Kidney (tissue), 14 donors: ENCODE results near the gene DNASE1L1. TPM values are rescaled to one million over a fixed set of nuclear protein-coding genes. Genes with fewer than 3 reads are reported as not detected.
"Not testable (repeated sequence)": the region's sequence is repeated elsewhere in the genome, so short reads cannot be mapped to it uniquely, and the experiment has no call there.

ENCODE experiments used
- DNase-seq, 5 donors: peaks; one replicate each; pipeline ENCODE4 v3.0.0-alpha.2; 2013 to 2020
- FAIRE-seq: peaks from 2 replicates; lab custom pipeline; 2012; peaks lifted over from hg19 to GRCh38; lab: Jason Lieb, UNC
- H3K27ac ChIP-seq, 2 donors: one replicate each; pipeline ENCODE4 v1.7.0; 2013; ENCODE audit warnings: low read depth in 2 of 2, low read length in 2 of 2, inconsistent platforms in 1 of 2
- H3K27me3 ChIP-seq: one replicate; pipeline ENCODE4 v1.7.1; 2013; ENCODE audit warnings: low read length, inconsistent platforms; ENCODE audit not compliant: control insufficient read depth, insufficient read depth
- H3K36me3 ChIP-seq, 3 donors: one replicate each; pipeline versions ENCODE4 v1.7.0 to v1.7.1; 2013; ENCODE audit warnings: low read length in 3 of 3, control low read depth in 1 of 3, inconsistent platforms in 1 of 3; ENCODE audit not compliant: insufficient read depth in 3 of 3, control insufficient read depth in 2 of 3
- H3K4me1 ChIP-seq, 3 donors: one replicate each; pipeline versions ENCODE4 v1.7.0 to v1.7.1; 2013; ENCODE audit warnings: low read length in 3 of 3, inconsistent platforms in 1 of 3, low read depth in 1 of 3; ENCODE audit not compliant: control insufficient read depth in 2 of 3, insufficient read depth in 2 of 3
- H3K4me3 ChIP-seq, 3 donors: one replicate each; pipeline versions ENCODE4 v1.7.0 to v1.8.1; 2013; ENCODE audit warnings: low read length in 3 of 3, control low read depth in 1 of 3, inconsistent platforms in 1 of 3
- H3K9ac ChIP-seq, 3 donors: one replicate each; pipeline versions ENCODE4 v1.7.0 to v1.7.1; 2013; ENCODE audit warnings: low read length in 3 of 3, control low read depth in 1 of 3, inconsistent platforms in 1 of 3
- H3K9me3 ChIP-seq, 3 donors: one replicate each; pipeline versions ENCODE4 v1.7.0 to v1.7.1; 2013; ENCODE audit warnings: low read length in 3 of 3, control low read depth in 1 of 3, inconsistent platforms in 1 of 3; ENCODE audit not compliant: control insufficient read depth in 2 of 3, insufficient read depth in 1 of 3
- intact Hi-C: fragments of 100-400 bp; cut with DNase I; formaldehyde crosslinking; loops from one replicate; pipeline ENCODE4 v1.11.1; 2022
- polyA plus RNA-seq: library from polyadenylated mRNA; stranded (reverse); fragments of 350-450 nt; fragmentation: Illumina TruSeq; extraction: RNeasy Lipid Tissue Mini Kit (QIAGEN cat#74804); gene quantifications from one replicate; pipeline ENCODE4 v1.2.3, GENCODE V29; 2014; ENCODE audit warnings: low read depth, low replicate concordance; ENCODE audit not compliant: insufficient read depth
- total RNA-seq: library from RNA; stranded (reverse); fragmentation: NEBNext Ultra II Directional; extraction: Animal tissue kit (Norgen Biotek cat#: 25700); gene quantifications from one replicate; pipeline ENCODE4 v1.2.1, GENCODE V29; 2021
- TF ChIP-seq, protein P1 (sequence below): IDR thresholded peaks from 3 replicates; pipeline ENCODE4 v1.5.1; 2012; ENCODE audit warnings: mild to moderate bottlenecking, moderate library complexity, borderline replicate concordance; ENCODE audit not compliant: insufficient read depth; ENCODE audit errors: extremely low read depth
- donor health status: control.
- donor health status: control.
- donor health status: control.
- donor health status: control.
- donor health status: control.
- donor health status: DM: yes; HTN: yes; CAD: no.
- donor health status: Normal renal cell carcinoma (clear cell type).

The DNASE1L1 gene
- total and polyA plus RNA-seq, 2 donors from 2014 or later = 28.0 to 33.8 TPM

DNA sequence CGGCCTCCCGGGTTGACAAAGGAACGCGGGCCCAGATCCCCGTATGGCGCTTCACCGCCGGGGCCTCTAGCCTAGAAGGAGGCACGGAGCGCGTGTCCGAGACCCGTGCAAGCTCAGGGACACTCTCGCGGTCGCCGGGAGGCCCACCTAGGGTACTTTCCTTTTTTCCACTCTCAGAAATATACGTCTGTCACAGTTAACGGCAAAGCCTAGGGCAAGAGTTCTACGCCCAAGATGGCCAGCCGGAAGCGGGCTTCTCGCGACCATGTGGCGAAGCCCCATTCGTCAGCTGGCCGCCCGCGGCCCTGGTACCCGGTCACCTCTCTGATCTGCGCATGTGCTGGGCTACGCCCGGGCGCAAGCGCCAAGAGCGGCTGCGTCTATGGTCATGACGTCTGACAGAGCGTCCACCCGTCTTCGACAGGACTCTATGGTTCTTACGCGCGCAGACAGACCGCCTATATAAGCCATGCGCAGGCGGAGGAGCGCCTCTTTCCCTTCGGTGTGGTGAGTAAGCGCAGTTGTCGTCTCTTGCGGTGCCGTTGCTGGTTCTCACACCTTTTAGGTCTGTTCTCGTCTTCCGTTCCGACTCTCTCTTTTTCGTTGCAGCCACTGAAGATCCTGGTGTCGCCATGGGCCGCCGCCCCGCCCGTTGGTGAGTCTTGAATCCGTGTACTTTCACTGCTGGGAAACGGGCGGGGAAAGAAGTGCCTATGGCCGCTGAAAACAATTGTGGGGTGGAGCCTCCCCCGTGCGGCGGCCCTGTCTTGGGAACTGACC is 11.0 kb downstream of the DNASE1L1 start, which contains the start of gene RPL10:
TSS of gene RPL10 (plus strand) at position 490 of the 780 bp plus-strand sequence. CDS start at position 633, 143 bp downstream.
- peak; percentile 96 to 98 (median 97) for DNase-seq
- no peaks in the 10 kb centered on the region for H3K9me3 ChIP-seq
- peak; percentile 66 for FAIRE-seq
- peaks cover 0 to 21% (median 7%) of the 10 kb centered on the region in 3 donors for H3K4me1 ChIP-seq
- no peaks in the 10 kb centered on the region for H3K27me3 ChIP-seq
- H3K27ac ChIP-seq = peak within 1 kb of the TSS; percentile 96 to 98
- H3K4me3 ChIP-seq = peak within 1 kb of the TSS; percentile 90 to 93 (median 92)
- TF ChIP-seq, protein P1, sequence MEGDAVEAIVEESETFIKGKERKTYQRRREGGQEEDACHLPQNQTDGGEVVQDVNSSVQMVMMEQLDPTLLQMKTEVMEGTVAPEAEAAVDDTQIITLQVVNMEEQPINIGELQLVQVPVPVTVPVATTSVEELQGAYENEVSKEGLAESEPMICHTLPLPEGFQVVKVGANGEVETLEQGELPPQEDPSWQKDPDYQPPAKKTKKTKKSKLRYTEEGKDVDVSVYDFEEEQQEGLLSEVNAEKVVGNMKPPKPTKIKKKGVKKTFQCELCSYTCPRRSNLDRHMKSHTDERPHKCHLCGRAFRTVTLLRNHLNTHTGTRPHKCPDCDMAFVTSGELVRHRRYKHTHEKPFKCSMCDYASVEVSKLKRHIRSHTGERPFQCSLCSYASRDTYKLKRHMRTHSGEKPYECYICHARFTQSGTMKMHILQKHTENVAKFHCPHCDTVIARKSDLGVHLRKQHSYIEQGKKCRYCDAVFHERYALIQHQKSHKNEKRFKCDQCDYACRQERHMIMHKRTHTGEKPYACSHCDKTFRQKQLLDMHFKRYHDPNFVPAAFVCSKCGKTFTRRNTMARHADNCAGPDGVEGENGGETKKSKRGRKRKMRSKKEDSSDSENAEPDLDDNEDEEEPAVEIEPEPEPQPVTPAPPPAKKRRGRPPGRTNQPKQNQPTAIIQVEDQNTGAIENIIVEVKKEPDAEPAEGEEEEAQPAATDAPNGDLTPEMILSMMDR = no peak
- peaks cover 2 to 15% (median 8%) of the 10 kb centered on the region in 3 donors for H3K36me3 ChIP-seq
- intact Hi-C loops = no loop called here
- peak within 1 kb of the TSS; percentile 95 to 99 (median 95) for H3K9ac ChIP-seq

DNA sequence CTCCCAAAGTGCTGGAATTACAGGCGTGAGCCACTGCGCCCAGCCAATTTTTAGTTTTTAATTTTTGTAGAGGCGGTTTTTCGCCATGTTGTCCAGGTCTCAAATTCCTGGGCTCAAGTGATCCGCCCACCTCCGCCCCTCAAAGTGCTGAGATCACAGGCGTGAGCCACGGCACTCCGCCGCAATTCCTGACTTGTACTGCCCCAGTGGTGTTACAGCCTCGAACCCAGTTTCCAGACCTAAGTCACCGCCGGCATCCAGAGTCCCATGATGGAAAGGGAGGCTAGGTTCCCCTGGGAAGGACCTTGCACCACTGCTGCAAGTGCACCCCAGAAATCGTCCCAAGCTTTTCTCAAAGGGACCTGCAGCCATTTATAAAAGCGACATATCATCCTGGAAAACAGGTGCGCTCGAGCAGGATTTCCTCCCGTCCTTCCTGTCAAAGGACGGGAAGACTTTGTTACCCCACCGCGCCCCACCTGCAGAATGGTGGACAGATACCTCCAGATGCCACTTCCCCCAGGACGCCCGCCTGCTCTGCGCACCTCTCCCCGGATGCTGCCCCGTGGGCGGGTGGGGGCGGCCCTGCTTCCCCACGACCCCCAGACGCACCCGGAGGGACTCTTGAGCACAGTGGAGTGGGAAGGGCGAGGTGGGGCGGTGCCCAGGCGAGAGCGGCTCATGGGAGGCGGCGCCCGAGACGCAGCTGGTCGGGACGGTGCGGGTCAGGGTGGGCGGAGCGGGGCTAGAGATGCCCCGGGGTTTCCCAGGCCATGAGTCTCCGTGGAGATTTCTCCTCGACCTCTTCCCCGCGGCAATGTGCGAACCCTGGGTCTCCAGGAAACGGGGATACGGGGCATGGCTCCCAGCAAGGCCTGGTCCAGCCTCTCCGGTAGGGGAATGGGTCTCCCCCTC is 11.8 kb downstream of the DNASE1L1 start:
- Histone ChIP-seq H3K9me3 (no peaks in the 10 kb centered on the region), H3K9ac (peak overlapping the region in 2 of 3 donors; percentile 43 to 69), H3K4me1 (peaks cover 0 to 21% (median 7%) of the 10 kb centered on the region in 3 donors), H3K27ac (peak overlapping the region; percentile 96 to 98), H3K4me3 (peak overlapping the region; percentile 24 to 90 (median 72)), H3K27me3 (no peaks in the 10 kb centered on the region), H3K36me3 (peaks cover 2 to 15% (median 8%) of the 10 kb centered on the region in 3 donors)
- DNase-seq = peak; percentile 76 to 94 (median 86)
- TF ChIP-seq, protein P1 = no peak
- intact Hi-C loops = no loop called here
- no peak for FAIRE-seq

DNA sequence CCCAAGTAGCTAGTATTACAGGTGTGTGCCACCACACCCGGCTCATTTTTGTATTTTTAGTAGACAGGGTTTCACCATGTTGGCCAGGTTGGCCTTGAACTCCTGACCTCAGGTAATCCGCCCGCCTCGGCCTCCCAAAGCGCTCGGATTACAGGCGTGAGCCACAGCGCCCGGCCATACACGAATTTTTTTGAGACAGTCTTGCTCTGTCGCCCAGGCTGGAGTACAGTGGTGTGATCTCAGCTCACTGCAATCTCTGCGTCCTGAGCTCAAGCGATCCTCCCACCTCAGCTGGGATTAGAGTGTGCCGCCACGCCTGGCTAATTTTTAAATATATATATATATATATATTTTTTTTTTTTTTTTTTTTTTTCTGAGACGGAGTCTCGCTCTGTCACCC is 12.7 kb downstream of the DNASE1L1 start:
- H3K9me3 ChIP-seq, FAIRE-seq, H3K27me3 ChIP-seq, intact Hi-C loops, H3K4me3 ChIP-seq, H3K9ac ChIP-seq, H3K27ac ChIP-seq: not testable (repeated sequence)
- peaks cover 0 to 21% (median 7%) of the 10 kb centered on the region in 3 donors for H3K4me1 ChIP-seq
- H3K36me3 ChIP-seq = peaks cover 2 to 15% (median 8%) of the 10 kb centered on the region in 3 donors
- peak in 2 of 5 donors; percentile 32 to 66 for DNase-seq

GRCh38 chrX:154389812-154390747 is 19.0 kb downstream of the DNASE1L1 start:
- H3K9ac ChIP-seq, intact Hi-C loops, H3K4me1 ChIP-seq, DNase-seq, H3K36me3 ChIP-seq, H3K27ac ChIP-seq, H3K4me3 ChIP-seq, H3K27me3 ChIP-seq, H3K9me3 ChIP-seq: not testable (repeated sequence)
- peak; percentile 59 for FAIRE-seq

GRCh38 chrX:154388649-154389048 is 20.4 kb downstream of the DNASE1L1 start:
- H3K4me3 ChIP-seq, H3K27ac ChIP-seq, H3K4me1 ChIP-seq, intact Hi-C loops, FAIRE-seq, DNase-seq, H3K27me3 ChIP-seq, H3K36me3 ChIP-seq, H3K9me3 ChIP-seq, H3K9ac ChIP-seq: not testable (repeated sequence)
